Memory B cell (primary cell): ENCODE results near the gene ROBO4.

Source experiments
- ATAC-seq: fragments of 150-1000 bp; cut with Tn5 transposase; 2 replicates; pipeline ENCODE4 v1.10.0; 2021; ENCODE audit warnings: low read depth, mild to moderate bottlenecking, moderate library complexity
- DNase-seq, 2 donors: peaks; one replicate each; pipeline ENCODE4 v3.0.0; 2022; ENCODE audit warnings: low spot score in 2 of 2
- H3K27ac Mint-ChIP-seq: one replicate; pipeline ENCODE4 v1.8.0; 2022; ENCODE audit warnings: mild to moderate bottlenecking, moderate library complexity, mixed read lengths
- H3K27me3 Mint-ChIP-seq: one replicate; pipeline ENCODE4 v1.8.0; 2022; ENCODE audit warnings: mixed read lengths
- H3K36me3 Mint-ChIP-seq: one replicate; pipeline ENCODE4 v1.8.0; 2022; ENCODE audit warnings: mild to moderate bottlenecking, mixed read lengths
- H3K4me1 Mint-ChIP-seq: one replicate; pipeline ENCODE4 v1.8.0; 2022; ENCODE audit warnings: mixed read lengths
- H3K4me3 Mint-ChIP-seq: one replicate; pipeline ENCODE4 v1.8.0; 2022; ENCODE audit warnings: mild to moderate bottlenecking, moderate library complexity, mixed read lengths
- H3K9me3 Mint-ChIP-seq: one replicate; pipeline ENCODE4 v1.8.0; 2022; ENCODE audit warnings: mixed read lengths

Gene ROBO4

GRCh38 chr11:124899383-124900145, 1.9 kb upstream of the ROBO4 start:
- Mint-ChIP-seq H3K27ac (no peak overlapping the region), H3K4me3 (no peak overlapping the region), H3K9me3 (no peaks in the 10 kb centered on the region), H3K36me3 (no peaks in the 10 kb centered on the region), H3K4me1 (peaks cover 3% of the 10 kb centered on the region), H3K27me3 (peaks cover 18% of the 10 kb centered on the region)
- no peak for ATAC-seq
- DNase-seq = no peak

GRCh38 chr11:124898711-124899110, 1.0 kb upstream of the ROBO4 start:
- H3K9me3 Mint-ChIP-seq = no peaks in the 10 kb centered on the region
- H3K4me3 Mint-ChIP-seq = no peak overlapping the region
- ATAC-seq = no peak
- peak in 1 of 2 donors; percentile 5 for DNase-seq
- peaks cover 18% of the 10 kb centered on the region for H3K27me3 Mint-ChIP-seq
- H3K36me3 Mint-ChIP-seq = no peaks in the 10 kb centered on the region
- H3K4me1 Mint-ChIP-seq = peaks cover 3% of the 10 kb centered on the region
- no peak overlapping the region for H3K27ac Mint-ChIP-seq

- Mint-ChIP-seq H3K36me3 (no peaks in the 10 kb centered on the region), H3K4me1 (peaks cover 3% of the 10 kb centered on the region), H3K27me3 (peaks cover 19% of the 10 kb centered on the region), H3K27ac (no peak overlapping the region), H3K4me3 (no peak overlapping the region), H3K9me3 (no peaks in the 10 kb centered on the region)
- no peak for DNase-seq
- ATAC-seq = no peak
Measured at GRCh38 chr11:124898263-124898680, 607 bp upstream of the ROBO4 start.

GRCh38 chr11:124896821-124897391, 759 bp downstream of the ROBO4 start:
- Mint-ChIP-seq H3K4me1 (peaks cover 3% of the 10 kb centered on the region), H3K27me3 (peaks cover 22% of the 10 kb centered on the region), H3K36me3 (no peaks in the 10 kb centered on the region), H3K27ac (no peak overlapping the region), H3K4me3 (no peak overlapping the region), H3K9me3 (no peaks in the 10 kb centered on the region)
- peak in 1 of 2 donors; percentile 4 for DNase-seq
- ATAC-seq = no peak

GRCh38 chr11:124896071-124896750, 1.5 kb downstream of the ROBO4 start:
- H3K4me1 Mint-ChIP-seq = peaks cover 3% of the 10 kb centered on the region
- no peak overlapping the region for H3K4me3 Mint-ChIP-seq
- H3K9me3 Mint-ChIP-seq = no peaks in the 10 kb centered on the region
- no peaks in the 10 kb centered on the region for H3K36me3 Mint-ChIP-seq
- no peak overlapping the region for H3K27ac Mint-ChIP-seq
- DNase-seq (no peak), ATAC-seq (no peak)
- peaks cover 22% of the 10 kb centered on the region for H3K27me3 Mint-ChIP-seq

GRCh38 chr11:124895471-124895971, 2.1 kb downstream of the ROBO4 start:
- Mint-ChIP-seq H3K27ac (no peak overlapping the region), H3K36me3 (no peaks in the 10 kb centered on the region), H3K4me3 (no peak overlapping the region), H3K27me3 (peaks cover 22% of the 10 kb centered on the region), H3K9me3 (no peaks in the 10 kb centered on the region), H3K4me1 (peaks cover 3% of the 10 kb centered on the region)
- ATAC-seq (no peak), DNase-seq (no peak)

- no peak overlapping the region for H3K27ac Mint-ChIP-seq
- H3K4me3 Mint-ChIP-seq = no peak overlapping the region
- DNase-seq (no peak), ATAC-seq (no peak)
- H3K36me3 Mint-ChIP-seq = no peaks in the 10 kb centered on the region
- H3K9me3 Mint-ChIP-seq = no peaks in the 10 kb centered on the region
- peaks cover 3% of the 10 kb centered on the region for H3K4me1 Mint-ChIP-seq
- H3K27me3 Mint-ChIP-seq = peaks cover 22% of the 10 kb centered on the region
Measured at GRCh38 chr11:124894606-124895430, 2.8 kb downstream of the ROBO4 start.

GRCh38 chr11:124893781-124894401, 3.8 kb downstream of the ROBO4 start:
- Mint-ChIP-seq H3K27me3 (peaks cover 19% of the 10 kb centered on the region), H3K36me3 (no peaks in the 10 kb centered on the region), H3K27ac (no peak overlapping the region), H3K4me1 (peaks cover 3% of the 10 kb centered on the region), H3K9me3 (no peaks in the 10 kb centered on the region), H3K4me3 (no peak overlapping the region)
- ATAC-seq = no peak
- DNase-seq = no peak

- H3K9me3 Mint-ChIP-seq = no peaks in the 10 kb centered on the region
- no peak overlapping the region for H3K27ac Mint-ChIP-seq
- ATAC-seq (no peak), DNase-seq (peak in 1 of 2 donors; percentile 6)
- no peak overlapping the region for H3K4me3 Mint-ChIP-seq
- peaks cover 3% of the 10 kb centered on the region for H3K4me1 Mint-ChIP-seq
- H3K36me3 Mint-ChIP-seq = no peaks in the 10 kb centered on the region
- H3K27me3 Mint-ChIP-seq = peaks cover 23% of the 10 kb centered on the region
Measured at GRCh38 chr11:124892750-124893454, 4.8 kb downstream of the ROBO4 start.

- Mint-ChIP-seq H3K27ac (no peak overlapping the region), H3K36me3 (no peaks in the 10 kb centered on the region), H3K9me3 (no peaks in the 10 kb centered on the region), H3K4me3 (no peak overlapping the region), H3K4me1 (no peaks in the 10 kb centered on the region), H3K27me3 (peaks cover 19% of the 10 kb centered on the region)
- no peak for ATAC-seq
- peak in 1 of 2 donors; percentile 2 for DNase-seq
Measured at GRCh38 chr11:124892146-124892545, 5.5 kb downstream of the ROBO4 start.

- Mint-ChIP-seq H3K27ac (no peak overlapping the region), H3K4me1 (no peaks in the 10 kb centered on the region), H3K4me3 (no peak overlapping the region), H3K36me3 (no peaks in the 10 kb centered on the region), H3K27me3 (peaks cover 24% of the 10 kb centered on the region), H3K9me3 (no peaks in the 10 kb centered on the region)
- peak in 1 of 2 donors; percentile 6 for DNase-seq
- no peak for ATAC-seq
Measured at GRCh38 chr11:124891373-124891861, 6.2 kb downstream of the ROBO4 start.

GRCh38 chr11:124890683-124891372, 6.8 kb downstream of the ROBO4 start:
- Mint-ChIP-seq H3K27ac (no peak overlapping the region), H3K36me3 (no peaks in the 10 kb centered on the region), H3K9me3 (no peaks in the 10 kb centered on the region), H3K4me3 (no peak overlapping the region), H3K27me3 (peaks cover 22% of the 10 kb centered on the region), H3K4me1 (no peaks in the 10 kb centered on the region)
- DNase-seq = peak in 1 of 2 donors; percentile 7
- no peak for ATAC-seq
